ENCODE results near the gene WAPL. TPM values are rescaled to one million over a fixed set of nuclear protein-coding genes. Genes with fewer than 3 reads are reported as not detected.
"Not testable (repeated sequence)": the region's sequence is repeated elsewhere in the genome, so short reads cannot be mapped to it uniquely, and the experiment has no call there.

WAPL gene, protein sequence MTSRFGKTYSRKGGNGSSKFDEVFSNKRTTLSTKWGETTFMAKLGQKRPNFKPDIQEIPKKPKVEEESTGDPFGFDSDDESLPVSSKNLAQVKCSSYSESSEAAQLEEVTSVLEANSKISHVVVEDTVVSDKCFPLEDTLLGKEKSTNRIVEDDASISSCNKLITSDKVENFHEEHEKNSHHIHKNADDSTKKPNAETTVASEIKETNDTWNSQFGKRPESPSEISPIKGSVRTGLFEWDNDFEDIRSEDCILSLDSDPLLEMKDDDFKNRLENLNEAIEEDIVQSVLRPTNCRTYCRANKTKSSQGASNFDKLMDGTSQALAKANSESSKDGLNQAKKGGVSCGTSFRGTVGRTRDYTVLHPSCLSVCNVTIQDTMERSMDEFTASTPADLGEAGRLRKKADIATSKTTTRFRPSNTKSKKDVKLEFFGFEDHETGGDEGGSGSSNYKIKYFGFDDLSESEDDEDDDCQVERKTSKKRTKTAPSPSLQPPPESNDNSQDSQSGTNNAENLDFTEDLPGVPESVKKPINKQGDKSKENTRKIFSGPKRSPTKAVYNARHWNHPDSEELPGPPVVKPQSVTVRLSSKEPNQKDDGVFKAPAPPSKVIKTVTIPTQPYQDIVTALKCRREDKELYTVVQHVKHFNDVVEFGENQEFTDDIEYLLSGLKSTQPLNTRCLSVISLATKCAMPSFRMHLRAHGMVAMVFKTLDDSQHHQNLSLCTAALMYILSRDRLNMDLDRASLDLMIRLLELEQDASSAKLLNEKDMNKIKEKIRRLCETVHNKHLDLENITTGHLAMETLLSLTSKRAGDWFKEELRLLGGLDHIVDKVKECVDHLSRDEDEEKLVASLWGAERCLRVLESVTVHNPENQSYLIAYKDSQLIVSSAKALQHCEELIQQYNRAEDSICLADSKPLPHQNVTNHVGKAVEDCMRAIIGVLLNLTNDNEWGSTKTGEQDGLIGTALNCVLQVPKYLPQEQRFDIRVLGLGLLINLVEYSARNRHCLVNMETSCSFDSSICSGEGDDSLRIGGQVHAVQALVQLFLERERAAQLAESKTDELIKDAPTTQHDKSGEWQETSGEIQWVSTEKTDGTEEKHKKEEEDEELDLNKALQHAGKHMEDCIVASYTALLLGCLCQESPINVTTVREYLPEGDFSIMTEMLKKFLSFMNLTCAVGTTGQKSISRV (N-terminal part only)
- total RNA-seq: 10 to 100 TPM; 38.7 to 42.9 (median 42.4) TPM

DNA sequence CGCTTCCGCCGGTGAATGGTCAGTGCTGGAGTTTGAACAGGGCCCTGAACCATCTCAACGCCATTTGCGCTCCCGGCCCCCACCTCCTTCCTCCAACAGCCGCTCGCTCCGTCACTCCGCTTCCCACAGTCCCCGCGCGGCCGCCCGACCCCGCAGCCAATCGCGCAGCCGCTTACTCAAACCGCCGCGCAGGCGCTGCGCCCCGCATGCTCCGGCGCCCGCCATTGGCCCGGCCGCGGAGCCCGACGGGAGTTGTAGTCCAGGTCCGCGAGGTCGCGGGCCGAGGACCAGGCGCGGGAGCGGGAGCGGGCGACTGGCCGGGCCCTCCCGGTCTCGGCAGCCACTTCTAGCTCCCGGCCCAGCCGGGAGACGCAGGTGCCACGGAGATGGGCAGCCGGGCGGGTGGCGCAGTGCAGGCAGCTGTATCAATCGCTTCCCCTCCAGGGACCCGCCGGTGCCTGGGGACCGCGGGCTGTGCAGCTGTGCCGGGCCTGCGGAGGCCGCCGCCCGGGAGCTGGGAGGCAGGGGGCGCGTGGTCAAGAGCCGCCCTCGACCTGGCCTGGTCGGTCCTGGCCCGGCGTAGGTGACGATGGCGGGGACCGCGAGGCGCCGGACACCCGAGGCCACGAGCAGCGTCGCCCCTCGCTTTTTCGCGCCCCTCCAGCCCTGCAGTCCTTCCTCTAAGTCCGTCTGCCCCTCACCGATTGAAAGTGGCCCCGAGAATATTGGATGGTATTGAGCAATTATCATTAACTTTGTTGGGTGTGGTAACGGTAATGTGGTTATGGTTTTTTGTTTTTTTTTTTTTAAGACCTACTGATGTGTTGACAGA is at the start of gene WAPL:
WAPL (minus strand) TSS at position 115 of the 832 bp plus-strand sequence. CDS start 3,723 bp downstream, outside the sequence.
- no peaks in the 10 kb centered on the region for H3K9me3 Mint-ChIP-seq
- H3K36me3 Mint-ChIP-seq (ENCODE audit: insufficient read depth): peaks cover 19% of the 10 kb centered on the region
- DNase-seq (peak; percentile 89), ATAC-seq (peak; percentile 96)
- peak within 1 kb of the TSS; percentile 96 for H3K4me3 Mint-ChIP-seq
- peaks cover 60% of the 10 kb centered on the region for H3K4me1 Mint-ChIP-seq (ENCODE audit: low read depth)
- H3K27me3 Mint-ChIP-seq (ENCODE audit: low read depth): no peaks in the 10 kb centered on the region

DNA sequence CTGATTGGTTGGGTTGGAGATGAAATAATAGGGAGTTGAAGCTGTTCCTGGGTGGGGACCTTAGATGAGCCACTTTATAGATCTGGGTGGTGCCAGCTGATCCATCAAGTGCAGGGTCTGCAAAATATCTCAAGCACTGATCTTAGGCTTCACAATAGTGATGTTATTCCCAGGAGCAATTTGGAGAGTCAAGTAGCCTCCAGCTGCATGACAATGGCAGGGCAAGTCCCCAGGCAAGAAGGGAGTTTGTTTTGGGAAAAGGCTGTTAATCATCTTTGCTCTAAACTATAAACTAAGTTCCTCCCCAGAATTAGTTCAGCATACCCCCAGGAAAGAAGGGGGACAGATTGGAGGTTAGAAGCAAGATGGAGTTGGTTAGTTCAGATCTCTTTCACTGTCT is 47.7 kb upstream of the WAPL start:
- Mint-ChIP-seq H3K36me3 (ENCODE audit: insufficient read depth) (no peaks in the 10 kb centered on the region), H3K27me3 (ENCODE audit: low read depth) (no peaks in the 10 kb centered on the region), H3K4me1 (ENCODE audit: low read depth) (no peaks in the 10 kb centered on the region), H3K9me3 (peaks cover 7% of the 10 kb centered on the region), H3K4me3 (no peak overlapping the region)
- no peak for ATAC-seq
- no peak for DNase-seq

DNA sequence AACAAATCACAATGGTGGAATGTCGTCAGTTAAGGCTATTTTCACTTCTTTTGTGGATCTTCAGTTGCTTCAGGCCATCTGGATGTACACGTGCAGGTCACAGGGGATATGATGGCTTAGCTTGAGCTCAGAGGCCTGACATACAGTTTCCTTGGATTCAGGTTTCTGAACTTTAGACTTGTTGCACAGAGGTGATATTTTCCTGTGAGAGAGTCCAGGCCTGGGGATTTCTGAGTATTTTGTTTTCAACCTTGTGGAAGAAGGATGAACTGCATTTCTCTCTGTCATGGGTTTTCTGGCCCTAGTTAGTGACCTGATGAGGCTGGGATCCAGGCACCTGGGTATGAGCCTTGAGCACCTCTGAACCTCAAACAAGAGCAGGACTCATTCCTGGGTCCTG is 44.9 kb upstream of the WAPL start:
- H3K9me3 Mint-ChIP-seq; H3K36me3 Mint-ChIP-seq (ENCODE audit: insufficient read depth); H3K4me1 Mint-ChIP-seq (ENCODE audit: low read depth); H3K27me3 Mint-ChIP-seq (ENCODE audit: low read depth); DNase-seq; ATAC-seq; H3K4me3 Mint-ChIP-seq: not testable (repeated sequence)

DNA sequence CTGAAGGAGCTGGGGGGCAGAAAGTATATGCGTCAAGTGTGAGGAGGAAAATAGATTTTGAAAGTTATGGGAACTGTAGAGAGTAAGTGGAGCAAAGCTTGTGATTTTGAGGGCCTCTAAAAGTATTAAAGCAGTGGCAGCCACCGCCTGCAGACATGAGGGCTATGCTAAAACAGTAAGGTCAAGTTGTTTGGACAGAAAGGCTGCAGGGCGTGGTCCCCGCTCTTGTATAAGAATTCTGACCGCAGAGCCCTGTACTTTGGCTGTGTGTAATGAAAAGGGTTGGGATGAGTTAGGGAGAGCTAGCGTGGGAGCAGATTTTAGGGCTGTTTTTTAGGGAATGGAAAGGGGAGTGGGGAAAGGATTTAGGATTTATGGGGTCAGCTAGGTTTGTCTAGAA is 41.7 kb upstream of the WAPL start:
- not testable (repeated sequence) for H3K9me3 Mint-ChIP-seq; ATAC-seq; H3K4me1 Mint-ChIP-seq (ENCODE audit: low read depth); H3K27me3 Mint-ChIP-seq (ENCODE audit: low read depth); H3K4me3 Mint-ChIP-seq; H3K36me3 Mint-ChIP-seq (ENCODE audit: insufficient read depth); DNase-seq

DNA sequence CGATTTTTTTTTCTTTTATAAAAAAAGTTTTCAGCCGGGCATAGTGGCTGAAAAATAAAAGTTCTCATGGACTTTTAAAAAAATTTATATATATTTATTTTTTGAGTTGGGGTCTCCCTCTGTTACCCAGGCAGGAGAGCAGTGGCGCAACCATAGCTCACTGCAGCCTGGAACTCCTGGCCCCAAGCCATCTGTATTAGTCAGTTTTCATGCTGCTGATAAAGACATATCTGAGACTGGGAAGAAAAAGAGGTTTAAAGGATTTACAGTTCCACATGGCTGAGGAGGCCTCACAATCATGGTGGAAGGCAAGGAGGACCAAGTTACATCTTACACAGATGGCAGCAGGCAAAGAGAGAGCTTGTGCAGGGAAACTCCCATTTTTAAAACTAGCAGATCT is 37.1 kb upstream of the WAPL start:
- ATAC-seq; H3K9me3 Mint-ChIP-seq; H3K4me3 Mint-ChIP-seq; H3K4me1 Mint-ChIP-seq (ENCODE audit: low read depth); H3K27me3 Mint-ChIP-seq (ENCODE audit: low read depth); DNase-seq; H3K36me3 Mint-ChIP-seq (ENCODE audit: insufficient read depth): not testable (repeated sequence)

DNA sequence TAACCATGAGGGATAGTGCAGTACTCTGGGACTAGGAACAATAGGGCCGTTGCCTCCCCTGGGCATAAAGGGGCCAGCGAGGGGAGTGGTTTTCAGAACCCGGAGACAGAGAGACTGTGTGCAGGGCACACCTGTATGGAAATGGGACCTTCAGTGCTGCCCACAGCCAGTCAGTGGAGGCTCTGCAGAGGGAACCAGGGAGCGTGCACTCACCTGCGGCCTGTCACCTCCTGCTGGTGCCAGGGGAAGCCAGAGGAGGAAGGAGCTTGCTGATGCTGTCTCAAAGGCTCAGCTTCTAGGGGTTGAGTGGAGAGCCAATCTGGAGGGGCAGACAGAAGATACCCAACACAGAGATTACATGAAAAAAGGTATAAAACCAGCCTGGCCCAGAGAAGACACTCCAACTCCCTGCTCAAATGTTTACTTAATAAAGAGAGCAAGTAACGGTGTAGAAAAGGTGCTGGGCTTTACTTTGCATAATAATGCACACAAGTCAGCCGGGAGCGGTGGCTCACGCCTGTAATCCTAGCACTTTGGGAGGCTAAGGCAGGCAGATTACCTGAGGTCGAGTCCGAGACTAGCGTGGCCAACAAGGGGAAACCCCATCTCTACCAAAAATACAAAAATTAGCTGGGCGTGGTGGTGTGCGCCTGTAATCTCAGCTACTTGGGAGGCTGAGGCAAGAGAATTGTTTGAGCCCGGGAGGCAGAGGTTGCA is 35.5 kb upstream of the WAPL start:
- ATAC-seq (no peak), DNase-seq (no peak)
- Mint-ChIP-seq H3K36me3 (ENCODE audit: insufficient read depth) (no peaks in the 10 kb centered on the region), H3K27me3 (ENCODE audit: low read depth) (peaks cover 2% of the 10 kb centered on the region), H3K9me3 (no peaks in the 10 kb centered on the region), H3K4me1 (ENCODE audit: low read depth) (no peaks in the 10 kb centered on the region), H3K4me3 (no peak overlapping the region)

DNA sequence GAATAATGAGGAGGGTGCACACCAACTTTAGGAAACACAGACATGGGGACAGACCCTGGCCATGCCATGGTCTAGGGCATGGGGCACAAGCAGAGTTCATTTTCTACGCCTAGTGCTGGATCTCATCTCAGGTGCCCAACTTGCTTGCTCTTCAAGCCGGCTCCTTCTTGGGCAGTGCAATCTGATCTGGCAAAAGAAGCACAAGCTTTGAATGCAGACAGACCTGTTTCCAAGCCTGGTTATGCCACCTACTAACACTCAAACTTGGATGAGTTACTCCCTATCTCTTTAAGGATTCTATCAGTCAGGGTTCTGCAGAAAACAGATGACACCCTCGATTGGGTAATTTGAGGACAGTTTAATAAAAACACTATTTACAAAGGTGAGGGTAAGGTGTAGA is 34.9 kb upstream of the WAPL start:
- H3K9me3 Mint-ChIP-seq: no peaks in the 10 kb centered on the region
- H3K36me3 Mint-ChIP-seq (ENCODE audit: insufficient read depth): no peaks in the 10 kb centered on the region
- no peak for DNase-seq
- peaks cover 2% of the 10 kb centered on the region for H3K27me3 Mint-ChIP-seq (ENCODE audit: low read depth)
- no peak for ATAC-seq
- H3K4me3 Mint-ChIP-seq: no peak overlapping the region
- H3K4me1 Mint-ChIP-seq (ENCODE audit: low read depth): no peaks in the 10 kb centered on the region

DNA sequence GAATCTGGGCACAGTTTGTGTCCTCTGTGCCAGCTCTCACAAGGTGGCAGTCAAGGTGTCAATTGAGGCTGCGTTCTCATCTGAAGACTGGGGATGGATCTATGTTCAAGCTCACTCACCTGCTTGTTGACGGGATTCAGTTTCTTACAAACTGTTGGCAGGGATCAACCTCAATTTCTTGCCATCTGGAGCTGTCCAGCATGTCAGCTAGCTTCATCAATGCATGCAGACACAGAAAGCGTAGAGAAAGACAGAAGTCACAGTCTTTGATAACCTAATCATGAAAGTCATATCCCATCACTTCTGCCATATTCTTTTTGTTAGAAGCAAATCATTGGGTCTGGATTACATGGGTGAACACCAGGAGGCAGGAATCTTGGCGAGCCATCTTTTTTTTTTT is 32.0 kb upstream of the WAPL start:
- H3K36me3 Mint-ChIP-seq (ENCODE audit: insufficient read depth): no peaks in the 10 kb centered on the region
- H3K9me3 Mint-ChIP-seq: no peaks in the 10 kb centered on the region
- H3K4me3 Mint-ChIP-seq: no peak overlapping the region
- H3K27me3 Mint-ChIP-seq (ENCODE audit: low read depth): peaks cover 2% of the 10 kb centered on the region
- DNase-seq: no peak
- ATAC-seq: no peak
- H3K4me1 Mint-ChIP-seq (ENCODE audit: low read depth): no peaks in the 10 kb centered on the region

DNA sequence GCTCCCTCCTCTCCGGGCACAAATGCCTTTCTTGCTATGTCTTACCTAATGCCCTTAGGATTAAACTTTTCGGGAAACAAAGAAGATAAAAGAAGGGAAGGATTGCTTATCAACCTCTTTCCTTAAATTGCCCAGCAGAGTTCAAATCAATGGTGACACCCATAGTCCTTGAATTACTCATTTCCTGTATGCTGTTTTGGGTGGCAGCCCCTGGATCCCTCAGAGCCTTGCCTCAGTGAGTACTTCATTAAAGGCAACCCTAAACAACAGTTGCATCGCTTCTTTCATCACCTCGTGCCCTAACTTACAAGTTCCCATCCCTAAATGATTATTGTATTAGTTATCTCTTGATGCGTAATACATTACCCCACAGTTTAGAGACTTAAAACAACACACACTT is 31.6 kb upstream of the WAPL start:
- DNase-seq (no peak), ATAC-seq (no peak)
- Mint-ChIP-seq H3K4me3 (no peak overlapping the region), H3K9me3 (peaks cover 1% of the 10 kb centered on the region), H3K4me1 (ENCODE audit: low read depth) (no peaks in the 10 kb centered on the region), H3K27me3 (ENCODE audit: low read depth) (peaks cover 2% of the 10 kb centered on the region), H3K36me3 (ENCODE audit: insufficient read depth) (no peaks in the 10 kb centered on the region)

DNA sequence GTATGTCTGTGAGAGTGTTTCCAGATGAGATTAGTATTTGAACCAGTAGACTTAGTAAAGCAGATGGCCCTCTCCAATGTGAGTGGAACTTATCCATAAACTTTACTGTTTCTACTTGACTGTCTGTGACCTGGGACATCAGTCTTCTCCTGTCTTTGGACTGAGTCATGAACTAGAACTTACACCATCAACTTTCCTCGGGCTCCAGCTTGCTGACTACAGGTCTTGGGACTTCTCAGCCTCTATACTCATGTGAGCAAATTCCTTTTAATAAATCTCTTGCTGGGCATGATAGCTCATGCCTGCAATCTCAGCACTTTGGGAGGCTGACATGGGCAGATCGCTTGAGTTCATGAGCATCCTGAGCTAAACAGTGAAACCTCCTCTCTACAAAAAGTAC is 25.7 kb upstream of the WAPL start:
- no peaks in the 10 kb centered on the region for H3K4me1 Mint-ChIP-seq (ENCODE audit: low read depth)
- no peak for DNase-seq
- no peak for ATAC-seq
- no peak overlapping the region for H3K4me3 Mint-ChIP-seq
- H3K27me3 Mint-ChIP-seq (ENCODE audit: low read depth): peaks cover 3% of the 10 kb centered on the region
- no peaks in the 10 kb centered on the region for H3K36me3 Mint-ChIP-seq (ENCODE audit: insufficient read depth)
- peaks cover 5% of the 10 kb centered on the region for H3K9me3 Mint-ChIP-seq

DNA sequence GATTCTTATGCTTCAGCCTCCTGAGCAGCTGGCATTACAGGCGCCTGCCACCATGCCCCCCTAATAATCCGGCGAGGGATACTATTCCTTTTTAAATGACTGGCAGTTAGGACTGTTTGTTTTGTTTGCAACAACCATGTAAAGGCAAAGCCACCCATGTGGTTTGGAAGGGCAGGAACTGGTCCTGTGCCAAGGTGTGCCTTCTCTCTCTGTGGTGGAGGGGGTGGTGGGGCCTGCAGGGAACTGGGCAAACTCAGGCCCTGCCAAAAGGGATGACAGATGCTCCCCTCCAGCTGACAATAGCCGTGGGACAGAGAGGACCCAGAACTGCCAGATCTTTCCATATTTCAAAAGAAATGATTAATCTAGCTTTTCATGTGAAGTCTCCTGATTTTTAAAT is 23.5 kb upstream of the WAPL start:
- Mint-ChIP-seq H3K4me1 (ENCODE audit: low read depth) (no peaks in the 10 kb centered on the region), H3K4me3 (no peak overlapping the region), H3K36me3 (ENCODE audit: insufficient read depth) (no peaks in the 10 kb centered on the region), H3K9me3 (peaks cover 5% of the 10 kb centered on the region), H3K27me3 (ENCODE audit: low read depth) (peaks cover 3% of the 10 kb centered on the region)
- no peak for ATAC-seq
- DNase-seq: no peak

DNA sequence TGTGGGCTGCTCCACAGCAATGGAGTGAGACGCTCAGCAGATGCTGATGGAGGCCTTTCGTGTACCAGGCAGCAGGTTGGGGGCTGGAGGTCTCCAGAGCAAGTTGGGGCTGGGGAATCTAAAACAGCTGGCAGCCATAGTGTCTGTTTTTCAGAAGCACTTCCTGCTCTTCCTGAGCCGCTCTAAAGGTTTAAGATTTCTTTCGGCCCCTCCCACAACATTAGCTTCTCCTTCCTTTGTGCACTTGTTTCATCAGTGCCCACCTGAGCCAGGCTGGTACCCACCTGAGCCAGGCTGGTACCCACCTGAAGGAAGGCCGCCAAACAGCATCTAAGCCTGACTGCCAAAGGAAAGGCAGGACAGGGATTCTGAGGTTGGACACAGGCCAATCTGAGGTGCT is 18.4 kb upstream of the WAPL start:
- H3K9me3 Mint-ChIP-seq: no peaks in the 10 kb centered on the region
- H3K36me3 Mint-ChIP-seq (ENCODE audit: insufficient read depth): no peaks in the 10 kb centered on the region
- H3K27me3 Mint-ChIP-seq (ENCODE audit: low read depth): no peaks in the 10 kb centered on the region
- no peak overlapping the region for H3K4me3 Mint-ChIP-seq
- ATAC-seq (no peak), DNase-seq (no peak)
- H3K4me1 Mint-ChIP-seq (ENCODE audit: low read depth): peaks cover 20% of the 10 kb centered on the region

DNA sequence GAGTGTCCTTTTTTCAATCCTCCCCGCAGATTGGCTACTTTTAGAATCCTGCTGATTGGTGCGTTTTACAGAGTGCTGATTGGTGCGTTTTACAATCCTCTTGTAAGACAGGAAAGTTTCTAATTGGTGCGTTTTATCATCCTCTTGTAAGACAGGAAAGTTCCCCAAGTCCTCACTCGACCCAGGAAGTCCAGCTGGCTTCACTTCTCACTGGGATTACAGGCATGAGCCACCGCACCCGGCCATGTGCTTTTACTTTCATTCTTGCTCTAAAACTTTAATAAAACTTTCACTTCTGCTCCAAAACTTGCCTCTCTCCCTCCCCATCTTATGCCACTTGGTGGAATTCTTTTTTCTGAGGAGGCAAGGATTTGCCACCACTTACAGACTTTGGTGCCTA is 17.0 kb upstream of the WAPL start:
- DNase-seq: no peak
- no peaks in the 10 kb centered on the region for H3K36me3 Mint-ChIP-seq (ENCODE audit: insufficient read depth)
- H3K4me1 Mint-ChIP-seq (ENCODE audit: low read depth): peaks cover 20% of the 10 kb centered on the region

More for the DNA sequence above, 17.0 kb upstream of the WAPL start:
- Mint-ChIP-seq H3K27me3 (ENCODE audit: low read depth) (no peaks in the 10 kb centered on the region), H3K4me3 (no peak overlapping the region), H3K9me3 (no peaks in the 10 kb centered on the region)
- ATAC-seq: no peak
